Osteoblast (primary cell): ENCODE results near the gene PIP4P1. TPM values are rescaled to one million over a fixed set of nuclear protein-coding genes. Genes with fewer than 3 reads are reported as not detected.

Source experiments
- DNase-seq: peaks from one replicate; pipeline ENCODE4 v3.0.0; 2011; ENCODE audit warnings: low spot score, mixed read lengths; ENCODE audit not compliant: insufficient read length; ENCODE audit errors: missing footprints
- H2AFZ ChIP-seq: 2 replicates; pipeline ENCODE4 v1.6.0; 2011; ENCODE audit warnings: mild to moderate bottlenecking, low read length
- H3K27ac ChIP-seq: 2 replicates; pipeline ENCODE4 v1.5.1; 2011; ENCODE audit warnings: mild to moderate bottlenecking, low read depth, low read length, moderate library complexity
- H3K27me3 ChIP-seq: 2 replicates; pipeline ENCODE4 v1.6.0; 2012; ENCODE audit warnings: mild to moderate bottlenecking, control low read depth, inconsistent platforms, low read length, moderate library complexity; ENCODE audit not compliant: insufficient read depth
- H3K36me3 ChIP-seq: 2 replicates; pipeline ENCODE4 v1.5.1; 2011; ENCODE audit warnings: mild to moderate bottlenecking, low read length, control low read depth, moderate library complexity; ENCODE audit not compliant: insufficient read depth
- H3K4me1 ChIP-seq: 2 replicates; pipeline ENCODE4 v1.5.1; 2011; ENCODE audit warnings: mild to moderate bottlenecking, low read length, control low read depth, moderate library complexity; ENCODE audit not compliant: insufficient read depth
- H3K4me2 ChIP-seq: 2 replicates; pipeline ENCODE4 v1.6.0; 2011; ENCODE audit warnings: mild to moderate bottlenecking, low read length; ENCODE audit not compliant: insufficient read depth
- H3K4me3 ChIP-seq: fragments of 200-600 bp; sonication (generic); 3 replicates; pipeline ENCODE4 v1.5.1; 2012; ENCODE audit warnings: mild to moderate bottlenecking, low read length, inconsistent platforms; ENCODE audit not compliant: insufficient read depth
- H3K79me2 ChIP-seq: 2 replicates; pipeline ENCODE4 v1.6.0; 2012; ENCODE audit warnings: mild to moderate bottlenecking, low read length, control low read depth, inconsistent platforms; ENCODE audit not compliant: insufficient read depth
- H3K9me3 ChIP-seq: 2 replicates; pipeline ENCODE4 v1.5.1; 2011; ENCODE audit warnings: low read depth, low read length, control low read depth
- H4K20me1 ChIP-seq: 2 replicates; pipeline ENCODE4 v1.6.0; 2012; ENCODE audit warnings: mild to moderate bottlenecking, low read length, control low read depth; ENCODE audit not compliant: insufficient read depth
- total RNA-seq: library from RNA; depleted of rRNA; stranded (reverse); fragments of >200 nt; gene quantifications from 2 replicates; pipeline ENCODE4 v1.2.3, GENCODE V29; 2012
- TF ChIP-seq, protein P1 (sequence below): IDR thresholded peaks from 2 replicates; pipeline ENCODE4 v1.5.1; 2011; ENCODE audit warnings: mild to moderate bottlenecking, low read depth, low read length, moderate library complexity; ENCODE audit errors: extremely low read depth

The PIP4P1 gene
- total RNA-seq, 1 donor = 46.3 TPM

GRCh38 chr14:20498622-20499021 lies 37.4 kb upstream of the PIP4P1 start:
- Histone ChIP-seq H3K27me3 (no peaks in the 10 kb centered on the region), H3K4me3 (no peak overlapping the region), H3K79me2 (no peaks in the 10 kb centered on the region), H3K4me1 (peaks cover 5% of the 10 kb centered on the region), H2AFZ (no peak overlapping the region), H3K36me3 (no peaks in the 10 kb centered on the region), H3K9me3 (no peaks in the 10 kb centered on the region), H3K27ac (no peak overlapping the region), H4K20me1 (no peaks in the 10 kb centered on the region), H3K4me2 (no peak overlapping the region)
- DNase-seq = no peak
- TF ChIP-seq, protein P1, sequence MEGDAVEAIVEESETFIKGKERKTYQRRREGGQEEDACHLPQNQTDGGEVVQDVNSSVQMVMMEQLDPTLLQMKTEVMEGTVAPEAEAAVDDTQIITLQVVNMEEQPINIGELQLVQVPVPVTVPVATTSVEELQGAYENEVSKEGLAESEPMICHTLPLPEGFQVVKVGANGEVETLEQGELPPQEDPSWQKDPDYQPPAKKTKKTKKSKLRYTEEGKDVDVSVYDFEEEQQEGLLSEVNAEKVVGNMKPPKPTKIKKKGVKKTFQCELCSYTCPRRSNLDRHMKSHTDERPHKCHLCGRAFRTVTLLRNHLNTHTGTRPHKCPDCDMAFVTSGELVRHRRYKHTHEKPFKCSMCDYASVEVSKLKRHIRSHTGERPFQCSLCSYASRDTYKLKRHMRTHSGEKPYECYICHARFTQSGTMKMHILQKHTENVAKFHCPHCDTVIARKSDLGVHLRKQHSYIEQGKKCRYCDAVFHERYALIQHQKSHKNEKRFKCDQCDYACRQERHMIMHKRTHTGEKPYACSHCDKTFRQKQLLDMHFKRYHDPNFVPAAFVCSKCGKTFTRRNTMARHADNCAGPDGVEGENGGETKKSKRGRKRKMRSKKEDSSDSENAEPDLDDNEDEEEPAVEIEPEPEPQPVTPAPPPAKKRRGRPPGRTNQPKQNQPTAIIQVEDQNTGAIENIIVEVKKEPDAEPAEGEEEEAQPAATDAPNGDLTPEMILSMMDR = no peak

DNA sequence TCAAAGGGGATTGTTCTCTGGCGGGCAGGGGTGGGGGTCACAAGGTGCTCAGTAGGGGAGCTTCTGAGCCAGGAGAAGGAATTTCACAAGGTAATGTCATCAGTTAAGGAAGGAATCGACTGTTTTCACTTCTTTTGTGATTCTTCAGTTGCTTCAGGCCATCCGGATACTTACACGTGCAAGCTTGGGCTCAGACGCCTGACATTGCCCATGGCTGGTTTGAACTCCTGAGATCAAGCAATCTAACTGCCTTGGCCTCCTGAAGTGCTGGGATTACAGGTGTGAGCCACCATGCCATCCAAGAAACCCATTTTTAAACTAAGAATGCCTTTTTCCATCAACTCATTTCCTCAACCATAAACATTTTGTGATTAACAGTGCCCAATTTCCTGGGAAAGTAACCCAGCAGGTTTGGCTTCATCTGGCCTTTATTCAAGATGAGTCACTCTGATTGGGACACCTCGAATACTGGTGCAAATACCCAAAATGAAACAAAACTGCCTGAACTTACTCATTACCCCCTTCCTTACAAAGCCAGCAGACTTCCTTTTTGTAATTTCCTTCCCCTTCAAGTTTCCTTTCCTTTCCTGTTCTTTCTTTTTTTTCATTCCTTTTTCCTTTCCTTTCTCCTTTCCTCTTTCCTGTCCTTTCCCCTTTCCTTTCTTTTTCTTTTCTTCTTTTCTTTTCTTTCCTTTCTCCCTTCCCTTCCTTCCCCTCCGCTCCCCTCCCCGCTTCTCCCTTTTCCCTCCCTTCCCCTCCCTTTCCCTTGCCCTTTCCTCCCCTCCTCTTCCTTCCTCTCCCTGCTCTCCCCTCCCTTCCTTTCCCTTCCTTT lies 33.9 kb upstream of the PIP4P1 start:
- Histone ChIP-seq H3K27ac (no peak overlapping the region), H3K4me2 (peak overlapping the region; percentile 44), H4K20me1 (no peaks in the 10 kb centered on the region), H3K79me2 (no peaks in the 10 kb centered on the region), H3K27me3 (no peaks in the 10 kb centered on the region), H2AFZ (peak overlapping the region; percentile 1), H3K4me3 (no peak overlapping the region), H3K9me3 (no peaks in the 10 kb centered on the region), H3K4me1 (peaks cover 19% of the 10 kb centered on the region), H3K36me3 (no peaks in the 10 kb centered on the region)
- no peak for DNase-seq
- TF ChIP-seq, protein P1 = no peak

GRCh38 chr14:20493634-20494033 lies 32.4 kb upstream of the PIP4P1 start:
- H2AFZ ChIP-seq = peak overlapping the region; percentile 71
- H3K27me3 ChIP-seq = no peaks in the 10 kb centered on the region
- DNase-seq = no peak
- H3K79me2 ChIP-seq = no peaks in the 10 kb centered on the region
- H3K27ac ChIP-seq = no peak overlapping the region
- no peaks in the 10 kb centered on the region for H3K36me3 ChIP-seq
- no peak overlapping the region for H3K4me3 ChIP-seq
- no peaks in the 10 kb centered on the region for H3K9me3 ChIP-seq
- no peak overlapping the region for H3K4me2 ChIP-seq
- TF ChIP-seq, protein P1 = no peak
- no peaks in the 10 kb centered on the region for H4K20me1 ChIP-seq
- H3K4me1 ChIP-seq = peaks cover 33% of the 10 kb centered on the region

- no peak for DNase-seq
Observed at GRCh38 chr14:20492486-20492885, 31.3 kb upstream of the PIP4P1 start.

More at GRCh38 chr14:20492486-20492885, 31.3 kb upstream of the PIP4P1 start:
- Histone ChIP-seq H3K4me2 (peak overlapping the region; percentile 42), H4K20me1 (no peaks in the 10 kb centered on the region), H3K79me2 (no peaks in the 10 kb centered on the region), H3K27me3 (no peaks in the 10 kb centered on the region), H3K9me3 (no peaks in the 10 kb centered on the region), H3K4me1 (peaks cover 33% of the 10 kb centered on the region), H3K4me3 (no peak overlapping the region), H3K27ac (peak overlapping the region; percentile 71), H3K36me3 (no peaks in the 10 kb centered on the region), H2AFZ (no peak overlapping the region)
- TF ChIP-seq, protein P1 = no peak
